Endometrial microvascular endothelial cells (primary cell): ENCODE measurements around the gene CSPG4. TPM values are rescaled to one million over a fixed set of nuclear protein-coding genes. Genes with fewer than 3 reads are reported as not detected.
"Not testable (repeated sequence)": the region's sequence is repeated elsewhere in the genome, so short reads cannot be mapped to it uniquely, and the experiment has no call there.

Experiments
- in situ Hi-C: cut with HindIII; loops from 2 replicates; pipeline ENCODE4 v1.10.0; 2017; ENCODE audit warnings: low sequenced_read_pairs, low pct_unique_long_range_greater_than_20kb; ENCODE audit errors: inconsistent ontology term
- total RNA-seq: library from RNA; depleted of rRNA; stranded (reverse); fragments of >200 nt; gene quantifications from one replicate; pipeline ENCODE4 v1.2.3, GENCODE V29; 2015; ENCODE audit errors: inconsistent ontology term

The CSPG4 gene
- total RNA-seq, 1 donor from 2014 or later, result 1.9 TPM

DNA sequence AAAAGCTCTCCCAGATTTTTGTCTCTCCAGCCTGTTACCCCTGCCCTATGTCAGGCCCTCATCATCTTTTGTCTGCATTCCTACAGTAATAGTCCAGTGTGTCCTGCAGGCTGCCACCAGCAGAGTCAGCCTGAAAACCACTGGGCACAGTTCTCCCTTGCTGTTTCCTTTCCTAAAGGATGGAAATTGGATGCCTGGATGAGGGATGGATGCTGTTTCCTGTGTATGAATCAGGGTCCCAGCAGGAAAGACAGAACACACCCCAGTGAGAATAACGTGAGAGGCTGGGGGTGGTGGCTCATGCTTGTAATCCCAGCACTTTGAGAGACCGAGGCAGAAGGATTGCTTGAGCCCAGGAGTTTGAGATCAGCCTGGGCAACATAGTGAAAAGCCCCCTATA, 68.3 kb downstream of the CSPG4 start:
- in situ Hi-C loops, result no loop called here

- in situ Hi-C loops, result no loop called here
Observed at GRCh38 chr15:75641603-75642002, 71.0 kb downstream of the CSPG4 start.

DNA sequence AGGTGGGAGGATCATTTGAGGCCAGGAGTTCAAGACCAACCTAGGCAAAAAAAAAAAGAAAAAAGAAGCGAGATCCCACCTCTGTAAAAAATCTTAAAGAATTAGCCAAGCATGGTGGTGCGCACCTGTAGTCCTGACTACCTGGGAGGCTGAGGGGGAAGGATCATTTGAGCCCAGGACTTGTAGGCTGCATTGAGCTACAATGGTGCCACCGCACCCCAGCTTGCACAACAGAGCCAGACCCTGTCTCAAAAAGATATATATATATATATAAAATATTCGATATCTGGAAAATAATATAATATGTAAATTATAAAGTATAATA, 71.5 kb downstream of the CSPG4 start:
- in situ Hi-C loops, result no loop called here

DNA sequence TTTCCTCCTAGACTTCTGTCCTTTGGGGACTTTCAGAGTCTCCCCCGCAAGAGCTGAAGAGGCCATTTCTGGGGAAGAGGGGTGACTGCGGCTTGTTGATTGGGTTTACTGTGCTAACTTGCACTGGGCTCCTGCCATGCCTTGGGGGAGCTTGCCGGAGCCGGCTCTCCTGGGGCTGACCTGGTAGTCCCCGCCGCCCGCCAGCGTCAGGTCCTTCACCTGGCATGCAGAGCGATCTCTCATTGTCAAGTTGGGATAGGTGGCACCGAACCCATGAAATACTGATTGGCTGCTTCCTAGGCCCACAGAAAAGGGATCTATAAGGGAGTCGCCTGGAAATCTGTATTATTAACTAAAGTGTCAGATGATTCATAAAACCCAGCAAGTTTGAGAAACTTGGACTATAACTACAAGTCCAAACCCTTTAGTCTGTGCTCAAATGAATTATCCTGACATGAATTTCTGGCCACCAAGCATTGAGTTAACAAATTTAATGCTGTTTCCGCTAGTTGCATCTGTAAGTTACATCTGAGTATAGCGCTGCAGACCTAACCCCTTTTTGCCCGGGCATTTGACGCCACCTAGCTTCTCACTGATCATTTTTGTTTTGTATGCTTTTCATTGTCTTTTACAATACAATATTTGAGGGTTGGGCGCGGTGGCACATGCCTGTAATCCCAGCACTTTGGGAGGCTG, 72.0 kb downstream of the CSPG4 start:
- in situ Hi-C loops, result no loop called here

DNA sequence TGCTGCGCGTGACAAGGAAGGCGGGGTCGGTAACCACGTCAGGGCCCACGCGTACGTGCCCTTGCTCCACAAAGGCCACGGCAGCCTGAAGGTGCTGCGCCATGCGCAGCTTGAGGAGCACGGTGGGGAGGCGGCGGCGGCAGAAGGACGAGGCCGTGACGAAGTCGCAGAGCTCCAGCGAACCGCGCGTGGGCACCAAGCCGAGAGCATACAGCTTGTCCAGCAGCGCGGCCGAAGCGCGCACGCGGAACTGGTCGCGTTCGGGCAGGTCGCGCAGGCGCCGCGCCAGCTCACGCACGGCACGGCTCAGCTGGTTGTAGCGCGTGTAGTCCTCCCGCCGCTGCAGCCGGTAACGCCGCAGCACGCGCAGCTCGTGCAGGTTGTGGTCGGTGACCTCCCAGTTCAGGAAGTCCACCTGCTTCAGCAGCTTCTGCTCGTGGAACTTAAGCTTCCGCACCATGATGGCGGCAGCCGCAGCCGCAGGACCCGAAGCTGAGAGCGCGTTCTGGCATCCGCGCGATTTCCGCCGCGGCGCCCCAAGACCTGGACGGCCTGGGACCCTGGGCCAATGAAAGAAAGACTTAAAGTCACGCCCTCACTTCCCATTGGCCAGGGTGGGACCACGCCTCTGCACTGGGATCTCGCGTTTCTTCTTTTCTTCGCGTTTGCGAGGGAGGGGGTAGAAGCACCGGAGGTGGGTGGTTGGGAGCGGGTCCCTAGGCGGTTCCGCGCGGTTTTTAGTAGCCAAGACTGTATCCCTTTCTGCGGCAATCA, 72.8 kb downstream of the CSPG4 start, which contains the start of gene IMP3:
TSS of gene IMP3 (minus strand) at position 516 of the 774 bp plus-strand sequence. CDS start at position 460, 56 bp downstream.
- in situ Hi-C loops, result no loop called here

- in situ Hi-C loops, result no loop called here
Observed at GRCh38 chr15:75639191-75639708, 73.4 kb downstream of the CSPG4 start.

GRCh38 chr15:75637245-75638009, 75.2 kb downstream of the CSPG4 start:
- in situ Hi-C loops, result no loop called here

- in situ Hi-C loops, result no loop called here
Observed at GRCh38 chr15:75636026-75636425, 76.6 kb downstream of the CSPG4 start.

GRCh38 chr15:75633922-75634321, 78.7 kb downstream of the CSPG4 start:
- in situ Hi-C loops, result not testable (repeated sequence)

GRCh38 chr15:75631935-75632334, 80.7 kb downstream of the CSPG4 start:
- in situ Hi-C loops, result no loop called here

GRCh38 chr15:75625542-75626347, 86.9 kb downstream of the CSPG4 start, which contains the start of gene SNUPN:
TSS of gene SNUPN (minus strand) at chr15:75625725. CDS start at chr15:75621051, 4,674 bp downstream.
- in situ Hi-C loops, result no loop called here

Other genes starting within 250 kb of the CSPG4 start
- gene PTPN9, start 133.5 kb downstream of the CSPG4 start, total RNA-seq, result 19.1 TPM
- gene SNUPN, start 87.1 kb downstream of the CSPG4 start, total RNA-seq, result 21.5 TPM
- gene IMP3, start 72.6 kb downstream of the CSPG4 start, total RNA-seq, result 79.8 TPM
- gene SNX33, start 64.9 kb downstream of the CSPG4 start, total RNA-seq, result 4.7 TPM
- 24.8 TPM for gene UBE2Q2, start 130.6 kb upstream of the CSPG4 start, total RNA-seq
- 64.9 TPM for gene FBXO22, start 191.0 kb upstream of the CSPG4 start, total RNA-seq